RCC 7860 (cell line): ENCODE data around the gene OR10J4.
"Not testable (repeated sequence)": the region's sequence is repeated elsewhere in the genome, so short reads cannot be mapped to it uniquely, and the experiment has no call there.

Experiments used
- DNase-seq: peaks from one replicate; pipeline ENCODE4 v3.0.0-alpha.2; 2015; ENCODE audit warnings: low spot score
- FAIRE-seq: peaks from 2 replicates; lab custom pipeline; 2012; peaks lifted over from hg19 to GRCh38; lab: Jason Lieb, UNC

OR10J4 gene

GRCh38 chr1:159431904-159432303 is at the start of gene OR10J4:
Gene OR10J4, plus strand, starts transcription at chr1:159432204.
- DNase-seq (no peak), FAIRE-seq (no peak)

GRCh38 chr1:159406821-159407220 is 25.2 kb upstream of the OR10J4 start:
- DNase-seq, result no peak

GRCh38 chr1:159408862-159409400 is 23.1 kb upstream of the OR10J4 start:
- DNase-seq (no peak), FAIRE-seq (no peak)

More at GRCh38 chr1:159406821-159407220, 25.2 kb upstream of the OR10J4 start:
- no peak for FAIRE-seq

GRCh38 chr1:159421821-159422220 is 10.2 kb upstream of the OR10J4 start:
- no peak for FAIRE-seq
- DNase-seq, result no peak

- DNase-seq, result no peak
- FAIRE-seq, result no peak
Observed at GRCh38 chr1:159428536-159428935, 3.5 kb upstream of the OR10J4 start.

GRCh38 chr1:159429074-159429861 is 2.7 kb upstream of the OR10J4 start:
- DNase-seq, result peak; percentile 93

GRCh38 chr1:159430985-159431384 is 1.0 kb upstream of the OR10J4 start:
- FAIRE-seq, result no peak
- DNase-seq, result no peak

More at GRCh38 chr1:159429074-159429861, 2.7 kb upstream of the OR10J4 start:
- peak; percentile 74 for FAIRE-seq

GRCh38 chr1:159436469-159436868 is 4.5 kb downstream of the OR10J4 start:
- FAIRE-seq, result no peak
- no peak for DNase-seq

GRCh38 chr1:159439422-159439821 is 7.4 kb downstream of the OR10J4 start, which contains the start of gene OR10J1:
Gene OR10J1, plus strand, starts transcription at chr1:159439722. Its CDS starts 70 bp downstream, at chr1:159439792.
- DNase-seq (no peak), FAIRE-seq (no peak)

GRCh38 chr1:159441360-159441759 is 9.4 kb downstream of the OR10J4 start:
- DNase-seq, result no peak
- FAIRE-seq, result no peak

GRCh38 chr1:159442428-159442827 is 10.4 kb downstream of the OR10J4 start:
- DNase-seq (no peak), FAIRE-seq (no peak)

GRCh38 chr1:159443066-159443750 is 11.2 kb downstream of the OR10J4 start:
- FAIRE-seq (no peak), DNase-seq (no peak)

GRCh38 chr1:159444511-159444910 is 12.5 kb downstream of the OR10J4 start:
- DNase-seq (peak; percentile 40), FAIRE-seq (peak; percentile 35)

GRCh38 chr1:159448181-159448580 is 16.2 kb downstream of the OR10J4 start:
- DNase-seq (no peak), FAIRE-seq (no peak)

- not testable (repeated sequence) for DNase-seq, FAIRE-seq
Observed at GRCh38 chr1:159449605-159450004, 17.6 kb downstream of the OR10J4 start.

- FAIRE-seq, result no peak
- no peak for DNase-seq
Observed at GRCh38 chr1:159459551-159459950, 27.5 kb downstream of the OR10J4 start.

GRCh38 chr1:159465191-159465603 is 33.2 kb downstream of the OR10J4 start:
- DNase-seq, result no peak
- FAIRE-seq, result no peak

GRCh38 chr1:159468321-159468720 is 36.3 kb downstream of the OR10J4 start:
- DNase-seq, result no peak
- FAIRE-seq, result no peak

GRCh38 chr1:159469921-159470533 is 38.0 kb downstream of the OR10J4 start:
- no peak for DNase-seq
- no peak for FAIRE-seq

- FAIRE-seq, result no peak
Observed at GRCh38 chr1:159473335-159473734, 41.3 kb downstream of the OR10J4 start.

GRCh38 chr1:159474926-159475325 is 42.9 kb downstream of the OR10J4 start:
- DNase-seq (no peak), FAIRE-seq (no peak)

More at GRCh38 chr1:159473335-159473734, 41.3 kb downstream of the OR10J4 start:
- DNase-seq, result no peak
